DMS 273 (cell line): Measurements from ENCODE around the gene NINJ2.

ENCODE experiments used
- DNase-seq: peaks from one replicate; lab custom pipeline; 2025; ENCODE audit not compliant: unreplicated experiment; lab: John Stamatoyannopoulos, UW

The NINJ2 gene

GRCh38 chr12:617304-617915, 45.8 kb downstream of the NINJ2 start:
- no peak for DNase-seq

- no peak for DNase-seq
Measured at GRCh38 chr12:615620-616019, 47.6 kb downstream of the NINJ2 start.

- peak; percentile 38 for DNase-seq
Measured at GRCh38 chr12:614411-614970, 48.8 kb downstream of the NINJ2 start.

- no peak for DNase-seq
Measured at GRCh38 chr12:613996-614395, 49.2 kb downstream of the NINJ2 start.

- DNase-seq: no peak
Measured at GRCh38 chr12:612886-613285, 50.4 kb downstream of the NINJ2 start.

GRCh38 chr12:612293-612692, 51.0 kb downstream of the NINJ2 start:
- no peak for DNase-seq

GRCh38 chr12:611721-612120, 51.5 kb downstream of the NINJ2 start:
- no peak for DNase-seq

- DNase-seq: no peak
Measured at GRCh38 chr12:608921-609320, 54.3 kb downstream of the NINJ2 start.

GRCh38 chr12:608413-608812, 54.8 kb downstream of the NINJ2 start:
- DNase-seq: no peak

GRCh38 chr12:607541-608001, 55.7 kb downstream of the NINJ2 start:
- DNase-seq: no peak

GRCh38 chr12:604956-605355, 58.3 kb downstream of the NINJ2 start:
- no peak for DNase-seq

GRCh38 chr12:602700-603068, 60.6 kb downstream of the NINJ2 start:
- DNase-seq: no peak

GRCh38 chr12:601976-602699, 61.1 kb downstream of the NINJ2 start:
- no peak for DNase-seq

GRCh38 chr12:599756-600155, 63.5 kb downstream of the NINJ2 start:
- DNase-seq: no peak

- DNase-seq: no peak
Measured at GRCh38 chr12:597926-598568, 65.2 kb downstream of the NINJ2 start.

- DNase-seq: no peak
Measured at GRCh38 chr12:593396-594270, 69.6 kb downstream of the NINJ2 start.

GRCh38 chr12:592024-592505, 71.2 kb downstream of the NINJ2 start:
- no peak for DNase-seq

- peak; percentile 73 for DNase-seq
Measured at GRCh38 chr12:591167-592023, 71.8 kb downstream of the NINJ2 start.

- no peak for DNase-seq
Measured at GRCh38 chr12:590206-590750, 73.0 kb downstream of the NINJ2 start.

- no peak for DNase-seq
Measured at GRCh38 chr12:588646-589045, 74.6 kb downstream of the NINJ2 start.
